ENCODE measurements around the gene RRP8. TPM values are rescaled to one million over a fixed set of nuclear protein-coding genes. Genes with fewer than 3 reads are reported as not detected.

RRP8 gene
- total RNA-seq, 1 donor from 2014 or later: 15.1 TPM

DNA sequence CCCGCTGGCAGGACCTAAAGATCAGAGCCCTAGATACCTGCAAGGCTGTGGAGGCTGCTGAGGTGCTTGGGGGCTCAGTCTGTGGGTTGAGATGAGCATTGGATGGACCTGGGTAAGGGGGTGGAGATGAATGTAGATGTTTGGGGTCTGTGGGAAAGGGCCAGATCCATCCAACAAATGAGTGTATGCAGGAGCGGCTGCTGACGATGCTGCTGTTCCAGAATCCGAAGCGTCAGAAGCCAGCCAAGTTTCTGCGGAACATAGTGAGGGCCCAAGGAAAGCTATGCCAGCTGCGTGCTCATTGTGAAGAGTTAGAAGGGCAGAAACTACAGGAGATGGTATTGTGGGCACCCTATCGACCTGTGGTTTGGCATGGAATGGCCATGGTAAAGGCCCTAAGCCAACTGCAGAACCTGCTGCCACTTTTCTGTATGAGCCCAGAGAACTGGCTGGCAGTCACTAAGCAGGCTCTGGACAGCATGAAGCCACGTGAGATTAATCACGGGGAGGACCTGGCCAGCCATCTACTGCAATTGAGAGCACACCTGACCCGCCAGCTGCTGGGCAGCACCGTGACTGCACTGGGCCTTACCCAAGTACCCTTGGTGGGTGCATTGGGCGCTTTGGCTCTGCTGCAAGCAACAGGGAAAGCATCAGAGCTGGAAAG, 36.6 kb downstream of the RRP8 start:
- DNase-seq: no peak

DNA sequence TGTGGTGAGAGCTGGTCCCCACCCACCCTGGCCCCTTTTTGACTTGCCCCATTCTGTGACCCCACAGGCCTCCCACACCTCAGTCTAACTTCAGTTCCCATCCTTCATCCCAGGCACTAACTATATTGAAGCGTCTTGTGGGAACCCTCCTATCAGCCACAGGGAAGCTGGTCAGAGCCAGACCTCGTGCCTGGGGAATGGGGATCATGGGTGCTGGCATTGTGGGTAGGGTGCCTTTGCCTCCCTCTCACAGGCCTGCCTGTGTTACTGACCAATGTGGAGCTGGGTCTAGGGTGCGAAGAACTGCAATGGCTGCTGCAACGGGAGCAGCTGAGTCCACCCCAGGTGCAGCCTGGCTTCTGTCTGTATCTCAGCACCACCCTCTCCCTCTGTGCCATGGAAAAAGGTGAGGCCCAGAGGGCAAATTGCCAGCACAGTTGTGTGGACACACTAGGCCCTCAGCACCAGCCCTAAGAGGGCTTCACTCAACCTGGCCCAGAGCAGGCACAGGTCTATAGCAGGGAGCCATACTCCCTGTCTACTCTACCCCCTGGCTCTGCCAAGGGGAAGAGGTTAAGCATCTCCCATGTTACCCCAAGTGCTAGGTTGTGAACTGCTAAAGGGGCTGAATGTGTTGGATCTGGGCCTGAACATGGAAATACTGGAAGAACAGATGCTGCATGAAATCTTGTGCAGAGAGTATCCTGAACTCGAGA, 37.3 kb downstream of the RRP8 start:
- DNase-seq: no peak

DNA sequence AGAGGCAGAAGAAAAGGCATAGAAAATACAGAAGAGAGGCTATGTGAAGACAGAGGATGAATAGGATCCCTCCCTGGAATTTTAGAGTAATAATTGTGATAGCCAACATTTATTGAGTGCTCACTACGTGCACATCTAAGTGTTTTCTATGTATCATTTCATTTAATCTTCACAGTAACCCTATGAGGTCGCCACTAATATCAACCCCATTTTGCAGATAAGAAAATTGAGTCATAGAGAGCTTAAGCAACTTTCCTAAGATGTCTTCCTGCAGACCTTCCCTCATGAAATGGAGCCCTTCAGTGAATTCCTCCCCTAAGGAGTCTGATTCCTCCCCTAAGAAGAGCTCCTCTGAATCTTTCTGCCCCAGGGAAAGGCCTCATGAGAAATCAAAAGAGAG, 38.1 kb downstream of the RRP8 start:
- no peak for DNase-seq

DNA sequence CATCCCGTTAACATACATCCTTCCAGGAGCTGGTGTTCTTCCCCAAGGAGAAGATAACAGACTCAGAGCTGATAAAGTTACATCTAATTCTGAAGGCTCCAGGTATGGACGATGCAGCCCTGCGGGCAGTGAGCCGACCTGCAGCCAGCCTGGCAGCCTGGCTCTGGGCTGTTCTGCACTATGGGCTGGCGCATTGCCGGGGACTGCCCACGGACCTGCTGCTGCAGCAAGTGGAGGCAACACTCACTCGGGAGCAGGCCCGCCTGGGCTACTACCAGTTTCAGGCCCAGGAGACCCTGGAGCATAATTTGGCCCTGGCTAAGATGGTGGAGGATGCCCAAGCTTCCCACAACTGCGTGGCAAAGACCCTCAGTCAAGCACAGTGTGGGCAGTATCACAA, 39.7 kb downstream of the RRP8 start:
- no peak for DNase-seq

DNA sequence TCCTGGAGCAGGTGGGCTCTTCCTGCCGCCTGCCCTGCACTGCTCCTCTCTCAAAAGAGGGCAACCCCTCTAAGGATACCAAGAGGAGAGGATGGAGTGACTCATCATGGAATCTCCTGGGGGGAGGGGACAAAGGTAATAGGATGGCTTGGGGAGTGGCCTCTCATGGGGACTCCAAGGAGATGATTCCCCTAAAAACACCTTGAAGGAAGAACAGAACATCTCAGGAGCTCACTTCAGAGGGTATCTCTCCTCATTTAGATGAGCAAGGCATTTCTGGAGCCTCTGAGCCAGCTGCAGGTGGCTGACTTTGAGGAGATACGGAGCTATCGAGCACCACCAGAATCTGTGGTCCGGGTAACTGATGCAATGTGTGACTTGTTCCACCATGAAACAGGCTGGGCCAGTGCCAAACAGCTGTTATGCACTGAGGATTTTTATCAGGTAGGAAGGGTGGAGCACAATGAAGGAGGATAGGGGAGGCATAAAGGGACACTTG, 40.2 kb downstream of the RRP8 start:
- DNase-seq: no peak

DNA sequence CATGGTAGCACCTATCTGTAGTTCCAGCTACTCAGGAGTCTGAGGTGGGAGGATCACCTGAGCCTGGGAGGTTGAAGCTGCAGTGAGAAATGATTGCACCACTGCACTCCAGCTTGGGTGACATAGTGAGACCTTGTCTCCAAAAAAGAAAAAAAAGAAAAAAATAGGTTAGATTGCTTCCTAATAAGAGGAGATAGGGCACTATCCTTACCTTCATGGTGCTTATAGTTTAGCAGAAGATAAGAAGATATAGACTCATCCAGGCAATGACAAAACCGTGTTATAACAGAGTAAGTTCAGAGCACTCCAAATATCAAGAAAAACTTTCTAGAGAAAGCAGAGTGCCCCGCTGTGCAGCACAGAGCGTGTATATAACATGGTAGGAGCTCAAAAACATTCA, 42.1 kb downstream of the RRP8 start:
- DNase-seq: no peak

DNA sequence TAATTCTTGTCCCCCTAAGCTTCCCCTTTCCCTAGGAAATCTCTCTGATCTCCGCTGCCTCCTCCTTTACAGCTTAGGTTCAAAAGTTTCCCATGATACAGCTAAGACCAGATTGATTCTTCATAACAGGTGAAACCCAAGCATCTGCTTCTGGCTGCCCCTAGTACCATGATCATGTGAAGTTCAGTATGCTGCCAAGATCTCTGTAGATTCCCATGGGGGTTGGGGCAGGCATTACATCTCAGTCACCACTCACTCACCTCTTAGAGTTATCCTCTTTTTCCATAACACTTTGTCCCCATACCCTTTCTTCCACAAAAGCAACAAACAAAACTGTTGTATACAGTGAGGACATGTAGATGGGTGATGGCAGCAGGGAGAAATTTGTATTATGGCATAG, 44.0 kb downstream of the RRP8 start:
- no peak for DNase-seq

DNA sequence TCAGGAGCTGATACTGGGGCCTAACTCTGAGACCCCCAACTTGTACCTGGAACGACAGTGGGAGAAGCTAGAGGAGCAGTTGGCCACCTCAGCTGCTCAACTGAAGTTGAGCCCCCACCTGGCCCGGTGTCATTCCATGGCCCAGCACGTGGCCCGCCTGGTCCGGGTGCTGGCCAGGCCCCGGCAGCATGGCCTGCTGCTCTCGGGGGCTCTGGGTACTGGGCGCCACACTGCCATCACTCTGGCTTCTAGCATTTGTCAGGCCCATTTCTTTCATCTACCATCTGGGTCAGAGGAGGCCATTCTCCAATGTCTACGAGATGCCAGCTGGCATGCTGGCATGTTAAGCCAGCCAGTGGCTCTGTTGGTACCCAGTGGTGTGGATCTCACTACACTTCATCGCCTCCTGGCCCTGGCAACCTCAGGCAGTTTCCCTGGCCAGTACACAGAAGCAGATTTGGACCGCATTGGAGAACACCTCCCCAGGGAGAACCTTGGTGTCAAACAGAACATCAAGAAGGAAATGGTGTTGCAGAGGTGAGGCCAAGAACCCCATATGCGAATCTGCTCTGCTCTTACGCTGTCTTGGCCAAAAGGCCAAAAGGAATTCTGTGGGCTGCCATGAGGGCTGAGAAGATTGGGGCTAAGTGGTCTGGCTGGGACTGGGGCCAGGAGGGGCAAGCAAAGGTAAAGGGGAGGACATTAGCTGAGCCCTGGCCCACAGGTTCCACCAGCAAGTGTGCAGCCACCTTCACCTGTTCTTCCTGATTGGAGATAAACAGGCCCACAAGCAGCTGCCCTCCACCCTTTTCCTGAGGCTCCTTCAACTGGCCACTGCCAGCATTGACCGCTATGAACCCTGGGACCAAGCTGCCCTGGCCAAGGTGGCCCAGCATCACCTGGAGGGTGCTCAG, 45.4 kb downstream of the RRP8 start:
- no peak for DNase-seq

DNA sequence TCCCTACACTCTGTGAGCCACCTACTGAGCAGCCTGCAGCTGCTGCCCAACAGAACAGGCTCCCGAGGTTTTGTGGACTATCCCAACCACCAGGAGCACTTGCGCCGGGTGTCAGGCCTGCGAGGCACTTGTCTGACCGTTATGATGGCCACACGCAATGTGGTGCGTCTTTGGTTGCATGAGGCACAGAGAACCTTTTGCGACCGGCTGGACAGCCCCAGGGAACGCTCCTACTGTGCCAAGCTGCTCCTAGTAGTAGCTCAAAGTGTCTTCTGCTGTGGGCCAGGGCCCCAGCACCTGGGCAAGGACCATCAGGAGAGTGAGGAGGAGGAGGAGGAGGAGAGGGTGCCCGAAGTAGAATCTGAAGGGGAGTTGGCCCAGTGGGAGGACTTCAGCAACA, 46.4 kb downstream of the RRP8 start:
- DNase-seq: no peak

DNA sequence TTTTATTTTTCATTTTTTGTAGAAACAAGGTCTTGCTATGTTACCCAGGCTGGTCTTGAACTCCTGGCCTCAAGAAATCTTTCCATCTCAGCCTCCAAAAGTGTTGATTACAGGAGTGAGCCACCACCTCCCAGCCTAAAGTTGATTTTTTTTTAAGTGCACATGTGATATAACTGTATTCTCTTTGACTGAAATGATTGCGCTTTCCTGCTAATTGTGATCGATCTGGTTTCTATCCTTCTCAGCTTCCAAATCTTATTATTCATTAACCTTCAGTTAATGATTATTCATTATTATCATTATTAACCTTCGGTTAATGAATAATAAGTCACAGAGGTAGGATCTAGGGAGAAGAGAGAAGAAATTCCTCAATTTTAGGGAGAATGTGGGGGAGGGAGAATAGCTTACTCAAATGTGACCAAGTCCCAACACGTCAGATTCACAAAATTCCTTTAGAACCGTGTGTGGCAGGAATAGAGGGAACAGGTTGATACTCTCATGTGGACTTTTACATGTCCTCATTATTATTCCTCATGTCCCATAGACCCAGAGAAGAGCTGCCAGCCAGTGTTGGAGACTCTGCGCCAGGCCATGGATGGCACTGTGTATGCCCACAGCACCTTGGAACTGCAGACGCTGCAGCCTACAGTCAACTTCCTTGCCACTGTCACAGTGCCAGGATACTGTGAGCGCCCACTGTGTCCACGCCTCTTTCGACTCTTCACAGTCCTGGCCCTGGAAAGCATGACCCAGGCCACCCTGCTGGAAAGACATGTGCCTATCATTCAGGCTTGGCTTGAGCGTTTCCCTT, 47.1 kb downstream of the RRP8 start:
- no peak for DNase-seq

DNA sequence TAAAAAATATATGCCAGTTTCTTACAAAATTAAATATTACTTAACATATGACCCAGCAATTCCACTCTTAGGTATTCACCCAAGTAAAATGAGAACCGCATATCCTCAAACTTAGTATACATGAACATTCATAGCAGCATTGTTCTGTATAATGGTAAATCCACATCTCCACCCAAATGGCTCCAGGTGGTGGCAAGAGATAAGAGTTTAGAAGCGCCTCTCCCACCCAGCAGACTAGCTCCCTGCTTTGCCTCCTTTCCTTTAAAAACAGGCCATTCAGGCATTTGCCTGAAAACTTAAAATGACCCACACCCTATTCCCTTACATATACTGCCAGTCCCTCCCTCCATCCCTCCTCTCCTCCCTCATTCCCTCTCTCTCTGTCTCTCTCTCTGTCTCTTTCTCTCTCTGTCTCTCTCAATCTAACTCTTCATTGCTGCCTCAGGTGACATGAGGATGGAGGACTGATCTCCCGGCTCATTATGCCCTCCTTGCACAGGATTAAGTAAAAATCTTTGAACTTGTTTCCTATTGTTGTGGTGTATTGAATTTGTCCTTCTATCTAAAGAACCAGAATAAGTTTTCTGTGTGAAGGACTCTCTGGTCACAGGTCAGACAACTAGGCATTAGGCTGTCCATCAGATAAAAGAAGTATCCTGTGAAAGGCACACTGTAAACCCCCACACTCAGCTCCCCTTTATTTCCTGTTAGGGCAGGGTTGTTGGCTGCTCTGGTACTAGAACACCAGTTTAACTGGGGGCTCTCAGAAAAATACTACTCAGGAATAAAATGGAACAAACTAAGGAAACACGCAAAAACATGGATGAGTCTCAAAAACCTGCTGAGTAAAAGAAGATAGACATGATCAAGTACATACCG, 48.3 kb downstream of the RRP8 start:
- DNase-seq: no peak

DNA sequence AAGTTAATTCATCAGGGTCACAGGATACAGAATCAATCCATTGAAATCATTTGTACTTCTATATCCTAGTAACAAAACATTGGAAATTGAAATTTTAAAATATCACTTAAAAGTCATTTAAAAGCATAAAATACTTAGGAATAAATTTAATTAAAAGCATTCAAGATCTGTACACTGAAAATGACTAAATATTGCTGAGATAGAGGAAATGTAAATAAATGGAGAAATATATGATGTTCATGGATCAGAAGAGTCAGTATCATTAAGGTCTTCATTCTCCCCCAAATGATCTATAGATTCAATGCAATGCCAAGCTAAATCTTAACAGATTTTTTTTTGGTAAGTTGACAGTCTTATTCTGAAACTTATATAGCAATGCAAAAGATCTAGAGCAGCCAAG, 49.8 kb downstream of the RRP8 start:
- no peak for DNase-seq

DNA sequence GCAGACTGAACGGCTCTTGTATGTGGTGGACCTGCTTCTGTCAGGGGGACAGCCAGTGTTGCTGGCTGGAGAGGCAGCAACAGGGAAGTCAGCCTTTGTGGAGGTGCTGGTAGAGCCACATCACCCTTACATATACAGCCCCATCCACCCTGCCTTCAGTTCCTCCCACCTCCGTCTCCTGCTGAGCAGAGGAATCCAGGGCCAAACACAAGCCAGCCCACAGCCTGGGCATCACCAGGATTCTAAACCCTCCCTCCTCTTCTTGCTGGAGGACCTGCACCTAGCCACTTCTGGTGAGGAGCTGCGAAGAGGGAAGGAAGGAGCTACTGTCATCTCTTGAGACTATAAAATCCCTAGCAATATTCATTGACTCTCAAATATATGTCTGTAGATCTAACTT, 54.8 kb downstream of the RRP8 start:
- no peak for DNase-seq

DNA sequence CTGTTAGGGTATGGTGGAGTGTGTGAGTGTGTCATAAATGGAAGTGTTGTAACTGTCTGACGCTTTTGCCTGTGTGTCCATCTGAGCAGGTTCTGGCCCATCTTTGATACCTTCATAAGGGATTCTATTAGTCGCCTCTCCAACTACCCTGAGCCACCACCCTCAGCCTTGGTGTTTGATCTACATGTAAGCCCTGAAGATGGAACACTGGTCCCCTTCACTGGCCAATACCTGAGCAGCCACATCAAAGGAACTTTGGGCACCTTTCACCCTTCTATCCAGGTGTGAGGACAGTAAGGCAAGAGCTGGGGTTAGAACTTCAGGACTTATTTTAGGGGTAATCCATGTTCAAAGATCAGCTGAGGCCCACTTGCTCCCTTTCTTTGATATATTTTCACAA, 55.3 kb downstream of the RRP8 start:
- DNase-seq: no peak

DNA sequence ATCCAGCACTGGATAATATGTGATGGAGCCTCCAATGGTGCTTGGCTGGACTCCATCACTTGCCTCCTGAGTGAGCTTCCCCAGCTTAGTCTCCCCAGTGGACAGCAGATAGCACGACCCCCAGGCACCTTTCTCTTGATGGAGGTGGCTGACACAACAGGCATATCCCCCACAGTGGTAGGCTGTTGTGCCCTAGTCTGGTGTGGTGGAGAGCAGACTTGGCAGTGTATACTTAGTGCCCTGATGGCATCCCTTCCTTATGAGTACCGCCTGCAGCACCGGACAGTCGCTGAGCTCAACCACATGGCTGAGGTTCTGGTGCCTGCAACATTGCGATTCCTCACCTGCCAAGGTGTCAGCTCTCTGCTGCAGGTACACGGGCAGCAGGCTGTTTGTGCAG, 56.2 kb downstream of the RRP8 start:
- DNase-seq: no peak

DNA sequence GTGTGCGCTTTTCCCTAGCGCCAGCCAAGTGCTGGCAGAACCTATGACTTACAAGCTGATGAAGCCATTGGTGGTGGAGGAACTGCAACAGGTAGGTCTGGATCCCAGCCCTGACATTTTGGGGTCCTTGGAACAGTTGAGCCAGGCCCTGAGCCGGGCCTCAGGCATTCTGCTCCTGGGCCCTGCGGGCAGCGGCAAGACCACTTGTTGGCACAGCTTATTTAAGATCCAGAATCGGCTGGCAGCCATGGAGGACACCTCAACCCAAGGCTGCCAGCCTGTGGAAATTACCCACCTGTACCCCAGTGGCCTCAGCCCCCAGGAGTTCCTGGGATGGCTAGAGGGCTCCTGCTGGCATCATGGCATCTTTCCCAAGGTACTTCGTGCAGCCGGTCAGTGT, 56.7 kb downstream of the RRP8 start:
- DNase-seq: no peak

DNA sequence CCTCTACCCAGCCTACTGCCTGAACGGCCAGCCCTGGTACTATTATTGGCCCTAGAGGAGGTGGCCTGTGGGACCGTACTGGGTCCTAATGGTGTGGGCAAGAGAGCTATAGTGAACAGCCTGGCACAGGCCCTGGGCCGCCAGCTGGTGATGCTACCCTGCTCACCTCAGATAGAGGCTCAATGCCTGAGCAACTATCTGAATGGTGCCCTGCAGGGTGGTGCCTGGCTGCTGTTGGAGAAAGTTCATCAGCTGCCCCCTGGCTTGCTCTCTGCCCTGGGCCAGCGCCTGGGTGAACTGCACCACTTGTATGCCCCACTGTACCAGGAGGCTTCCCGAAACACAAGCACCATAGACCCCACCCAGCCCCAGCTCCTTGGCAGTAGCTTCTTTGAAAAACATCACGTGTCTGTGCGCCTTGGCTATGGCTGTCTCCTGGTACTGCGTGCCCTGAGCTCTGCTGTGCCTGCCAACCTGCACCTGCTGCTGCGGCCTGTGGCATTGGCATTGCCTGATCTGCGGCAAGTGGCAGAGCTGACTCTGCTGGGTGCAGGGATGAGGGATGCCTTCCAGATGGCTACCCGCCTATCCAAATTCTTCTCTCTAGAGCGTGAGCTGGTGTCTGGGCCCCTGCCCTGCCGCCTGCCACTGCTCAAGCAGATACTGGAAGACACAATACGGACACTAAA, 57.4 kb downstream of the RRP8 start:
- no peak for DNase-seq

All from dermis blood vessel endothelial cell (primary cell).